Measurements from ENCODE around the gene SLC25A24.

- TF ChIP-seq CTCF (IDR thresholded peaks at IDR 0.05; ENCODE audit: insufficient read depth, low read length, poor library complexity, severe bottlenecking) (no peak), EZH2phosphoT487 (conservative IDR thresholded peaks at IDR 0.05; ENCODE audit: low read length) (no peak)
These were observed 86.0 kb downstream of the SLC25A24 start for GRCh38 chr1:108114033-108114599.

All from SU-DHL-6 (cell line).